D721Med (cell line): Measurements from ENCODE around the gene INSC.

ENCODE experiments used
- DNase-seq: peaks from one replicate; pipeline ENCODE4 v3.0.0; 2011; ENCODE audit warnings: low spot score; ENCODE audit not compliant: insufficient read length
- FAIRE-seq: peaks from 2 replicates; lab custom pipeline; 2011; peaks lifted over from hg19 to GRCh38; lab: Jason Lieb, UNC
- CTCF ChIP-seq: IDR thresholded peaks from 2 replicates; pipeline ENCODE4 v1.5.1; 2012; ENCODE audit warnings: mild to moderate bottlenecking, control low read depth; ENCODE audit not compliant: insufficient read depth; ENCODE audit errors: missing control alignments

Gene INSC

DNA sequence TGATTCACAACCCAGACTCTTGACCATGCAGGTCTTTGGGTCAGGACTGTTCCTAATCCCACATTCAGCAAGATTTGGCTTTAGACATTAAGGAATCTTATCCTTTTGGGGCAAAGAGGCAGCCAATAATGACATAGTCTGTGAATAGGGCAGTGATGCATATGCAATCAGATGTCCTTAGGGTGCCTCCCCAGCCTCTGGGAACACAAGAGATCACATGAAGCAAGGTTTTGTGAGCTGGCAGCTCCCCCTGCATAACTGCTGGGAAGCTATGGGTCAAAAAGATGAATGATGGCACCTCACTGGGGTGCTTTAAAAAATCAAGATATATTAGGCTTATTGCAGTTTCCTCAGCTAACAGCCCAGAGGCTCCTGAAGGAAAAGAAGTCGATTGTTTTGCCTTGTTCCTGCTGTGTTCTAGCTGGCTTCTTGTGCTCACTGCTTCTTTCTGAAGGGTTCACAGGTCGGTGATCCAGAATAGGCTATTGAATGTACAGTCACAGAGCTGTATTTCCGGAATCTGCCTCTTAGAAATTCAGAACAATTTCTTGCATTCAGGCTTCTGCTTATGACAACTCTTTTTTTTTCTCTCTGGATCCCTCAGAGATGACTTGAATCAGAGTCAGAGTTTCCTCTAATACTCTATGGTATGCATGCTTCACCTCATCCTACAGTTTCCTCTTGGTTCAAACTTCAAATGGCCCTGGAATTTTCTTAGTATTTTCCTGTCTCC, 31.7 kb downstream of the INSC start:
- no peak for TF ChIP-seq CTCF
- DNase-seq (no peak), FAIRE-seq (no peak)

- no peak for FAIRE-seq
- TF ChIP-seq CTCF: no peak
- no peak for DNase-seq
These were observed 33.4 kb downstream of the INSC start for GRCh38 chr11:15148169-15148568.

GRCh38 chr11:15149050-15149449, 34.3 kb downstream of the INSC start:
- no peak for TF ChIP-seq CTCF
- FAIRE-seq (no peak), DNase-seq (no peak)

GRCh38 chr11:15150507-15150906, 35.8 kb downstream of the INSC start:
- FAIRE-seq: no peak
- no peak for TF ChIP-seq CTCF
- no peak for DNase-seq

GRCh38 chr11:15153231-15153630, 38.5 kb downstream of the INSC start:
- no peak for FAIRE-seq

DNA sequence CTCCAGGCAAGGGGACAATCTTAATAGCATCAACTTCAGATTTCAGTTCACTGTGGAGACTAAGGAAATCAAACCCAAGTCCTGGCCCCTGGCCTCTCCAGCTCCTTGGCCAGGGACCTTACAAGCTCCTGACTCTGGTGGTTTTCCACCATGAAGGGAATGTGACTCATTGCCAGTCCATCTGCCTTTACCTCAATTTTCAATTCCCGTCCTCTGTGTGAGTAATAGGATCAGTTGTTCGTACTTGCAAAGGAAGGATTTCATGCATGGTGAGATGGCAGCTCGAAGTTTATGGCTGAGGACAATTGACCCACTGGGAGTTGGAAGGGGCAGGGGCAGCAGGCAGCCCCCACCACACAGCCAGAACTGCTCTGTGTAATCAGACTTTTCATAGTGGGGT, 42.5 kb downstream of the INSC start:
- no peak for TF ChIP-seq CTCF
- no peak for DNase-seq
- FAIRE-seq: no peak

More at GRCh38 chr11:15153231-15153630, 38.5 kb downstream of the INSC start:
- DNase-seq: no peak
- no peak for TF ChIP-seq CTCF

DNA sequence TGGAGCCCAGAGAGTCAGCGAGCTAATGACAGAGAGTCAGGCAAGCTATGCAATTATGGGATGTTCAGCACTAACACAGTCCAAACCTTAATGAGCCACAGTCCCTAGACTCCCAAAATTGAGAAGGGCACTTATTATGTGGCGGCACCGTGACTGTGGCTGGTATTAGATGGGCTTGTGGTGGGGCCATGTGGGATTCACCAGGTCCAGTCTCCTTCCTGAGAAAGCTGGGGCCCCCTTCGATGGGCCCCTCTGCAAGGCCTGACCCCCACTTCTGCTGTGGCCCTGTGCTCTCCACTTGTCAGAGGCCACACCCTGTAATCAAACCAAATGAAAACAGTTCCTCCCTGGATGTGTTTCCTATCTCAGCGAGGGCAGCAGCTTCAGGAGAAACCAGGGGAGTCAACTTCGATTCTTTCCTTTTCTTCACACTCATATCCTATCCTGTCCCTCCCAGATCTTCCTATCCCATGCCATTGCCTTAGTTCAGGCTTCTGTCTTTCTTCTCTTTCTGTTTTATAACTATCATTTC, 42.9 kb downstream of the INSC start:
- no peak for TF ChIP-seq CTCF
- DNase-seq (no peak), FAIRE-seq (no peak)
